ENCODE data around the gene PPARA. TPM values are rescaled to one million over a fixed set of nuclear protein-coding genes. Genes with fewer than 3 reads are reported as not detected.

The PPARA gene
- total and polyA plus RNA-seq, 7 donors: 11.0 to 55.8 (median 37.3) TPM

GRCh38 chr22:46278656-46279645 is 128.6 kb downstream of the PPARA start:
- peak overlapping the region; percentile 83 for H3K27ac ChIP-seq
- no peak for TF ChIP-seq CTCF (IDR thresholded peaks at IDR 0.05)
- peaks cover 19% of the 10 kb centered on the region for H3K4me1 ChIP-seq
- H3K4me3 ChIP-seq: no peak overlapping the region
- H3K27me3 ChIP-seq (ENCODE audit: insufficient read depth in 3 of 3, low read length in 2 of 3): no peaks in the 10 kb centered on the region
- H3K9me3 ChIP-seq: no peaks in the 10 kb centered on the region
- WGBS, 3 donors: 88 to 94% (median 90%) methylated on average over 22 of the region's 22 CpGs
- H3K36me3 ChIP-seq (ENCODE audit: insufficient read depth in 1 of 2, low read depth in 1 of 2): peaks cover 3 to 91% of the 10 kb centered on the region in 2 donors
- no peak for ATAC-seq
- intact Hi-C loops (cut with DNase I): no loop called here
- DNase-seq: peak in 1 of 2 donors; percentile 36

- DNase-seq (peak in 1 of 2 donors; percentile 46), ATAC-seq (peak; percentile 48 to 76 (median 60))
- H3K27me3 ChIP-seq (ENCODE audit: insufficient read depth in 3 of 3, low read length in 2 of 3): no peaks in the 10 kb centered on the region
- peak overlapping the region; percentile 83 for H3K27ac ChIP-seq
- intact Hi-C loops (cut with DNase I): no loop called here
- 55 to 69% (median 64%) methylated on average over 11 to 12 of the region's 12 CpGs for WGBS, 3 donors
- peaks cover 19% of the 10 kb centered on the region for H3K4me1 ChIP-seq
- H3K9me3 ChIP-seq: no peaks in the 10 kb centered on the region
- TF ChIP-seq CTCF (IDR thresholded peaks at IDR 0.05): no peak
- H3K36me3 ChIP-seq (ENCODE audit: insufficient read depth in 1 of 2, low read depth in 1 of 2): peaks cover 3 to 91% of the 10 kb centered on the region in 2 donors
- no peak overlapping the region for H3K4me3 ChIP-seq
These were observed 129.9 kb downstream of the PPARA start for GRCh38 chr22:46280063-46280817.

DNA sequence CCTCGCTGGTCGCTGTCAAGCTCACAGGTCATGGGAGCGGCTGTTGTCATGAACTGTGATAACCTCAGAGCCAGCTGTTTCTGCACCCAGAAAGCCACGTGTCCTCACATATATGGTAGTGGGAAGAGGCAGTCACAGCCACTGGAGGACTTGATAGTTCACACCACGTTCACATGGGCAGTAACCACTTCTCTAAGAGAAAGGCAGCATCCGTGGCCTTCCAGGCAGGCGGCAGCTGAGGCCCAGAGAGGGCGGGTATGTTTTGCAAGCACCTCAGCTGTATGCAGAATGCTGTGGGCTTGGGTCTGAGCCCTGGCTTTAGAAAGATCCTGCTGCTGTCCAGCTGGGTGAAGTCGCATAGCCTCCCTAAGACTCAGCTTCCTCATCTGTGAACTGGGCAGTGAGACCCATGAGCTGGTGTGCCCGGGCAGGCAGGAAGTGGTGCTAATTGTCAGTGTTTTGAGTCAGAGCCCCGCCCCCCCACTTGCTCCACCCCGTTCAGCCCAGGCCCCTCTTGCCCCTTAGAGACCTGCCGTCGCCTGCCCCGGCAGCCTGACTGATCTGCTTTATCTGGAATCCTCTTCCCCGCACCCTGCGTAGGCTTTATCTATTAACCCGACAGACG is 130.8 kb downstream of the PPARA start:
- DNase-seq: peak in 1 of 2 donors; percentile 51
- no peaks in the 10 kb centered on the region for H3K27me3 ChIP-seq (ENCODE audit: insufficient read depth in 3 of 3, low read length in 2 of 3)
- H3K36me3 ChIP-seq (ENCODE audit: insufficient read depth in 1 of 2, low read depth in 1 of 2): peaks cover 0 to 91% of the 10 kb centered on the region in 2 donors
- H3K4me1 ChIP-seq: peaks cover 19% of the 10 kb centered on the region
- no peak for TF ChIP-seq CTCF (IDR thresholded peaks at IDR 0.05)
- peak overlapping the region; percentile 83 for H3K27ac ChIP-seq
- H3K4me3 ChIP-seq: no peak overlapping the region
- no peaks in the 10 kb centered on the region for H3K9me3 ChIP-seq
- ATAC-seq: peak; percentile 74 to 89 (median 84)
- WGBS, 3 donors: 68 to 77% (median 72%) methylated on average over 19 of the region's 19 CpGs
- intact Hi-C loops (cut with DNase I): no loop called here

- DNase-seq (peak in 1 of 2 donors; percentile 23), ATAC-seq (no peak)
- no peak overlapping the region for H3K27ac ChIP-seq
- no peak overlapping the region for H3K4me3 ChIP-seq
- peaks cover 0 to 91% of the 10 kb centered on the region in 2 donors for H3K36me3 ChIP-seq (ENCODE audit: insufficient read depth in 1 of 2, low read depth in 1 of 2)
- intact Hi-C loops (cut with DNase I): no loop called here
- H3K9me3 ChIP-seq: no peaks in the 10 kb centered on the region
- peaks cover 19% of the 10 kb centered on the region for H3K4me1 ChIP-seq
- H3K27me3 ChIP-seq (ENCODE audit: insufficient read depth in 3 of 3, low read length in 2 of 3): no peaks in the 10 kb centered on the region
- 94 to 96% (median 95%) methylated on average over 13 of the region's 13 CpGs for WGBS, 3 donors
- TF ChIP-seq CTCF (IDR thresholded peaks at IDR 0.05): no peak
These were observed 131.7 kb downstream of the PPARA start for GRCh38 chr22:46281866-46282678.

All from psoas muscle (tissue), 8 donors.